Measurements from ENCODE around the gene TMEM201.

TMEM201 gene

GRCh38 chr1:9654834-9655723 is 66.4 kb downstream of the TMEM201 start:
- no peak for DNase-seq (ENCODE audit: low read depth)
- no peak overlapping the region for H3K4me3 ChIP-seq (replicated peaks; ENCODE audit: low read depth, low read length)
- no peak for TF ChIP-seq CTCF (IDR thresholded peaks at IDR 0.05; ENCODE audit: low read length, missing control alignments)

GRCh38 chr1:9655836-9656235 is 67.1 kb downstream of the TMEM201 start:
- H3K4me3 ChIP-seq (replicated peaks; ENCODE audit: low read depth, low read length) = no peak overlapping the region

GRCh38 chr1:9657521-9658032 is 68.9 kb downstream of the TMEM201 start:
- DNase-seq (ENCODE audit: low read depth) = no peak
- no peak for TF ChIP-seq CTCF (IDR thresholded peaks at IDR 0.05; ENCODE audit: low read length, missing control alignments)
- H3K4me3 ChIP-seq (replicated peaks; ENCODE audit: low read depth, low read length) = no peak overlapping the region

More at GRCh38 chr1:9655836-9656235, 67.1 kb downstream of the TMEM201 start:
- DNase-seq (ENCODE audit: low read depth) = no peak
- no peak for TF ChIP-seq CTCF (IDR thresholded peaks at IDR 0.05; ENCODE audit: low read length, missing control alignments)

- no peak overlapping the region for H3K4me3 ChIP-seq (replicated peaks; ENCODE audit: low read depth, low read length)
- DNase-seq (ENCODE audit: low read depth) = no peak
- no peak for TF ChIP-seq CTCF (IDR thresholded peaks at IDR 0.05; ENCODE audit: low read length, missing control alignments)
Observed at GRCh38 chr1:9658199-9658598, 69.5 kb downstream of the TMEM201 start.

- peak; percentile 87 for DNase-seq (ENCODE audit: low read depth)
- H3K4me3 ChIP-seq (replicated peaks; ENCODE audit: low read depth, low read length) = no peak overlapping the region
- TF ChIP-seq CTCF (IDR thresholded peaks at IDR 0.05; ENCODE audit: low read length, missing control alignments) = no peak
Observed at GRCh38 chr1:9659328-9659727, 70.6 kb downstream of the TMEM201 start.

- no peak for TF ChIP-seq CTCF (IDR thresholded peaks at IDR 0.05; ENCODE audit: low read length, missing control alignments)
- DNase-seq (ENCODE audit: low read depth) = no peak
- no peak overlapping the region for H3K4me3 ChIP-seq (replicated peaks; ENCODE audit: low read depth, low read length)
Observed at GRCh38 chr1:9663257-9663656, 74.5 kb downstream of the TMEM201 start.
